Esophagus (tissue), 2 donors: Measurements from ENCODE around the gene PCYT1B. TPM values are rescaled to one million over a fixed set of nuclear protein-coding genes. Genes with fewer than 3 reads are reported as not detected.

ENCODE experiments used
- H3K27ac ChIP-seq, 2 donors: one replicate each; pipeline ENCODE4 v1.5.1; 2013; ENCODE audit warnings: low read depth in 2 of 2, mild to moderate bottlenecking in 2 of 2, inconsistent platforms in 1 of 2, low read length in 1 of 2, moderate library complexity in 1 of 2
- H3K27me3 ChIP-seq, 2 donors: one replicate each; pipeline ENCODE4 v1.6.1; 2013; ENCODE audit warnings: low read length in 2 of 2, control low read depth in 1 of 2, mild to moderate bottlenecking in 1 of 2; ENCODE audit not compliant: insufficient read depth in 2 of 2, control insufficient read depth in 1 of 2
- H3K36me3 ChIP-seq, 2 donors: one replicate each; pipeline ENCODE4 v1.6.1; 2013; ENCODE audit warnings: low read length in 1 of 2; ENCODE audit not compliant: control insufficient read depth in 2 of 2, insufficient read depth in 2 of 2
- H3K4me1 ChIP-seq, 2 donors: one replicate each; pipeline ENCODE4 v1.6.1; 2013; ENCODE audit warnings: low read length in 1 of 2; ENCODE audit not compliant: control insufficient read depth in 2 of 2, insufficient read depth in 2 of 2
- H3K4me3 ChIP-seq, 2 donors: one replicate each; pipeline ENCODE4 v1.5.1; 2013; ENCODE audit warnings: low read length in 2 of 2, mild to moderate bottlenecking in 2 of 2, low read depth in 1 of 2, moderate library complexity in 1 of 2
- H3K9me3 ChIP-seq, 2 donors: one replicate each; pipeline ENCODE4 v1.6.1; 2013; ENCODE audit warnings: mild to moderate bottlenecking in 2 of 2, low read depth in 1 of 2, low read length in 1 of 2, moderate library complexity in 1 of 2; ENCODE audit not compliant: control insufficient read depth in 2 of 2, insufficient read depth in 1 of 2
- WGBS, 2 donors: extraction: QIAGEN DNeasy Blood & Tissue Kit; methylation state at CpG; one replicate each; pipeline ENCODE4 v1.1.7; 2013; 5-methylcytosine and 5-hydroxymethylcytosine counted together
- polyA plus RNA-seq, 2 donors: library from polyadenylated mRNA; stranded (reverse); fragments of 200-250 nt; gene quantifications; one replicate each; pipeline ENCODE4 v1.2.3, GENCODE V29; 2013
- donor health status: healthy with polysubstance abuse.
- donor health status: Bipolar disorder and iron deficiency.

The PCYT1B gene
- polyA plus RNA-seq, 2 donors: 0.33 to 0.40 TPM

DNA sequence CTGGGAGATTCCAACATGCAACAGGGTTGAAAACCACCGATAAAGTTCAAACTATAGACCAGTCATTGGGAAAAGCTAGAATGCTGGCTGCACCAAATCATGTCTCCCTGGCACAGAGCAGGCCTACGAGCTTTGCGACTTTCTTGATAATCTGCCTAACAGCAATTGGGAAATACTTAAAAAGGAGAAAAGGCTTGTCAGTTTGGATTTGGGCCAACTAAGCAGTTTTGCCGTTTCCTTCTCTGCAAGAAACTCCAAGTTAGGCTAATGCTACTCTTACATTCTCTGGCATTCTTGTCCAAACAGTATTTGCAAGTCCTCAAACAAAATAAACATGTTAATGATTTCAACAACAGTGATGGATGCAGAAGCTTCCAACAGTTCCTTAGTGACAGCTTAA lies 94.1 kb downstream of the PCYT1B start:
- Histone ChIP-seq H3K27ac (no peak overlapping the region), H3K4me1 (no peaks in the 10 kb centered on the region), H3K27me3 (no peaks in the 10 kb centered on the region), H3K36me3 (no peaks in the 10 kb centered on the region), H3K9me3 (no peaks in the 10 kb centered on the region), H3K4me3 (no peak overlapping the region)
- 29 to 61% methylated on average over 4 of the region's 4 CpGs for WGBS, 2 donors

GRCh38 chrX:24550166-24550565 lies 97.0 kb downstream of the PCYT1B start:
- WGBS, 2 donors: 77 to 78% methylated on average over 5 of the region's 5 CpGs
- no peak overlapping the region for H3K27ac ChIP-seq

GRCh38 chrX:24547961-24548360 lies 99.2 kb downstream of the PCYT1B start:
- Histone ChIP-seq H3K27ac (no peak overlapping the region), H3K9me3 (no peaks in the 10 kb centered on the region), H3K27me3 (no peaks in the 10 kb centered on the region), H3K4me1 (no peaks in the 10 kb centered on the region), H3K36me3 (no peaks in the 10 kb centered on the region), H3K4me3 (no peak overlapping the region)
- 90 to 97% methylated on average over 1 of the region's 1 CpG for WGBS, 2 donors

More at GRCh38 chrX:24550166-24550565, 97.0 kb downstream of the PCYT1B start:
- Histone ChIP-seq H3K4me3 (no peak overlapping the region), H3K36me3 (no peaks in the 10 kb centered on the region), H3K4me1 (no peaks in the 10 kb centered on the region), H3K9me3 (no peaks in the 10 kb centered on the region), H3K27me3 (no peaks in the 10 kb centered on the region)

GRCh38 chrX:24542756-24543155 lies 104.4 kb downstream of the PCYT1B start:
- no peaks in the 10 kb centered on the region for H3K36me3 ChIP-seq
- 46 to 56% methylated on average over 4 of the region's 4 CpGs for WGBS, 2 donors
- H3K27me3 ChIP-seq: no peaks in the 10 kb centered on the region
- no peaks in the 10 kb centered on the region for H3K9me3 ChIP-seq
- no peak overlapping the region for H3K4me3 ChIP-seq
- H3K4me1 ChIP-seq: no peaks in the 10 kb centered on the region
- no peak overlapping the region for H3K27ac ChIP-seq

- Histone ChIP-seq H3K4me1 (no peaks in the 10 kb centered on the region), H3K9me3 (no peaks in the 10 kb centered on the region), H3K27me3 (no peaks in the 10 kb centered on the region), H3K4me3 (no peak overlapping the region), H3K36me3 (no peaks in the 10 kb centered on the region), H3K27ac (no peak overlapping the region)
Measured at GRCh38 chrX:24536551-24536950, 110.6 kb downstream of the PCYT1B start.

DNA sequence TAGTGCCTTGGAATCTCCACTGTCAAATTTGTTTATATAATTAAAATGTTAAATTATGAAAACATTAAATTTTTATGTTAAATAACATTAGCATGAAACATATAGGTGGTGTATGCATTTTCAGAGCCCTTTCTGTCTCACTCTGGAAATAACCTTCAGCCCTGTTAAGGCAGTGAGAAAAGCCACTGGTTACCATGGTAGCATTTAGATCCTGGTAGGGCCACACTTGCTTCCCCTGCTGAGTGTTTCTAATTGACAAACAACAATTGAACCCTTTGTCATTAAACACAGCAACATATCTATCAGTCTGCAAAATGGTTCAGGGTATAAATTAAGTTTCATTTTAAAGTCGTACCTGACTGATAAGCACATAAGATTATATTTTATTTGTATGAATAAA lies 118.5 kb downstream of the PCYT1B start:
- Histone ChIP-seq H3K9me3 (no peaks in the 10 kb centered on the region), H3K4me3 (no peak overlapping the region), H3K27me3 (no peaks in the 10 kb centered on the region), H3K36me3 (no peaks in the 10 kb centered on the region), H3K27ac (no peak overlapping the region), H3K4me1 (no peaks in the 10 kb centered on the region)
- WGBS, 2 donors: 50 to 74% methylated on average over 1 of the region's 1 CpG

GRCh38 chrX:24526616-24527015 lies 120.5 kb downstream of the PCYT1B start:
- H3K4me3 ChIP-seq: no peak overlapping the region
- H3K27me3 ChIP-seq: no peaks in the 10 kb centered on the region
- 83 to 96% methylated on average over 2 of the region's 2 CpGs for WGBS, 2 donors
- no peaks in the 10 kb centered on the region for H3K4me1 ChIP-seq
- H3K36me3 ChIP-seq: no peaks in the 10 kb centered on the region
- no peaks in the 10 kb centered on the region for H3K9me3 ChIP-seq
- no peak overlapping the region for H3K27ac ChIP-seq

GRCh38 chrX:24525455-24525854 lies 121.7 kb downstream of the PCYT1B start:
- H3K4me1 ChIP-seq: no peaks in the 10 kb centered on the region
- 88 to 93% methylated on average over 2 of the region's 2 CpGs for WGBS, 2 donors
- H3K27ac ChIP-seq: no peak overlapping the region

GRCh38 chrX:24520472-24520871 lies 126.7 kb downstream of the PCYT1B start:
- Histone ChIP-seq H3K36me3 (no peaks in the 10 kb centered on the region), H3K4me1 (no peaks in the 10 kb centered on the region), H3K27me3 (no peaks in the 10 kb centered on the region), H3K27ac (no peak overlapping the region), H3K4me3 (no peak overlapping the region), H3K9me3 (no peaks in the 10 kb centered on the region)
- WGBS, 2 donors: 88 to 90% methylated on average over 2 of the region's 2 CpGs

More at GRCh38 chrX:24525455-24525854, 121.7 kb downstream of the PCYT1B start:
- Histone ChIP-seq H3K36me3 (no peaks in the 10 kb centered on the region), H3K27me3 (no peaks in the 10 kb centered on the region), H3K9me3 (no peaks in the 10 kb centered on the region), H3K4me3 (no peak overlapping the region)

DNA sequence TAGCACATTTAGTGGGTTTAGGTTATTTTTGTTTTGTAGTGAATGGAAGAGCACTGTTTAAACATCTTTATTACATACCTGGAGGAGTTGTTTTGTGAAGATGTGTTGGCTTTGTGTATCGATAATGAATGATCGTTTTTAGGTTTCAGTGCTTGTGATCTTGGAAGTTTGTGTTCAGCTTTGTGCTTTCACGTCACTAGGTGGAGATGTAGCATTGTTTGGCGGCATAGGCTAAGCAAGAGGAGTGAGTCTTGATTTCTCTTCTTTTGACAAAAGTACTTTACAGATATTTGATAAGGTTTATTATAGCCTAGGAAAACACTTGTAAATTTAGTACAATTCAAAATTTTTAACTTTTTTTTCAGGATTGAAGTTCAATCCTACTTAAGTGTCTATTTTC lies 131.7 kb downstream of the PCYT1B start:
- H3K4me1 ChIP-seq: no peaks in the 10 kb centered on the region
- no peak overlapping the region for H3K4me3 ChIP-seq
- H3K9me3 ChIP-seq: no peaks in the 10 kb centered on the region
- no peaks in the 10 kb centered on the region for H3K36me3 ChIP-seq
- H3K27ac ChIP-seq: no peak overlapping the region
- WGBS, 2 donors: 60 to 63% methylated on average over 4 of the region's 4 CpGs
- no peaks in the 10 kb centered on the region for H3K27me3 ChIP-seq
